Hepatic stellate cell (primary cell): ENCODE results near the gene F2RL2.

ENCODE experiments used
- DNase-seq: peaks from one replicate; pipeline ENCODE4 v3.0.0; 2011; ENCODE audit warnings: low spot score

The F2RL2 gene

DNA sequence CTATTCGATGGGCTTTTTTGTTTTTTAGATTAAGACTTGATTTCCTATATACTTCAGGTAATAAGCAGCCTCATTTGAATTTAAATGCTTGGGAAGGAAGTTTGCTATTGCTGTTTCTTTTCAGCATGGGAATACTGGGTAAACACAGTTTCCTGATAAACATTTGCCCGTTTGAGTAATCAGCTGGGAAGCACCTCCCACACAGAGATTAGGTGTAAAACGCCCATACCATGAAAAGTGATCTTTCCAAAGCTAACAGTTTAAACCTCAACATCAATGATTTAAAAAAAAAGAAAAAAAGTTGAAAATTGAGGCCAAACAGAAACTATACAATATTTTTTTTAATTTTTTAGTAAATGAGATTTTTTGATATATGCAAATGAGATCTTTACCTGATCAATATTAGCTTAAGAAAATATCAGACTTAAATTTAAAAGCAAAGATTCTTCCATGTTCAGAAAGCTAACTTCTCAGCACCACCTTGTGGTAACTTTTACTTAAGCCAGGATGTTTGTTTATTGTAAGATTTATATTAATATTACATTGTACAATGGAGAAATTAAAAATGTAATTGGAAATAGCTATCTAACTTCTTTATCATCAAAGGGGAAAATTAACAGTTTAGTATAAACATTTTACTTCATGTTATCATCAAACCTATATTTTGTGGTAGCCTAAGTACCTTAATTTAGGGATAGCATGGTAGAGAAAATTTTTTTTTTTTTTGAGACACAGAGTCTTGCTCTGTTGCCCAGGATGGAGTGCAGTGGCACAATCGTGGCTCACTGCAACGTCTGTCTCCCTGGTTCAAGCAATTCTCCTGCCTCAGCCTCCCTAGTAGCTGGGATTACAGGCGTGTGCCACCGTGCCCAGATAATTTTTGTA lies 39.8 kb downstream of the F2RL2 start:
- no peak for DNase-seq

DNA sequence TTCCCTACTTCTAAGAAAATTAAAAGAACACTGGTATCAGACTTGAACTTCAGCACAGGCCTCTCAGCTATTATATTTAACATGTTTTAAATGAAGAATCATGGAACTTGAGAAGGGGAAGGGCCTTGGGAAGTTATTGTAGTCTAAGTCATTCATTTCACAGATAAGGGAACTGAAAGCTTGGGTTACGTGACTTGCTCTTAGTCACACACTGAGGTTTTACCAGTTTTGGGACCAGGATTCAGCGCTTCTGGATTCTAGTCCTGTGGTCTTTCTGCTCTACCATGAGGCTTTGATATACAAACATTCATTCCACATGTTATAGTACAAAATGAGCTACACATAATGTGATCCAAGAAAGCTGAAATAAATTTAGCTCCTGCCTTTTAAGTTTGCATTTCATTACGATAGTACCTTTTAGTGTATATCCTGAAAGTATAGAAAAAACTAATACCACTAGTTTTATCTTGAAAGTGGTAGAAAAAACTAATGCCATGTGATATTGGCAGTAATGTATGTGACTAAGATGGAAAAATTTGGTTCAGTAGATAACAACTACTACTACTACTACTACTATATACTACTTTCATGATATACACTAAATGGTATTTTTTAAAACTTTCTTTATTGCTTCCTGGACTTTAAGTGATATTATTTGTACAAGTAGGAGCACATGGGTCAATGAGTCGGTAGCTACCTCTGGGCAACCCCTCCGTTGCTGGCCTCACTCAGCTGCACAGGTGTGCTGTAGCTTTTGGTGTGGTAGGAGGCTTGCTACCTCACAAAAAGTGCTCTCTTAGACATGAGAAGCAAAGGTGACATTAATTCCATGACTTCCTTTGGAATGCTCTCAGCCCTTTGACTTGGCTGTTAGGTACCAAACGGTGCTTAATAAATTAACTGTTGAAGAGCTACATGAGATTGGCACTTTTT lies 40.7 kb downstream of the F2RL2 start:
- no peak for DNase-seq

- DNase-seq: no peak
Measured at GRCh38 chr5:76580981-76581380, 42.2 kb downstream of the F2RL2 start.

DNA sequence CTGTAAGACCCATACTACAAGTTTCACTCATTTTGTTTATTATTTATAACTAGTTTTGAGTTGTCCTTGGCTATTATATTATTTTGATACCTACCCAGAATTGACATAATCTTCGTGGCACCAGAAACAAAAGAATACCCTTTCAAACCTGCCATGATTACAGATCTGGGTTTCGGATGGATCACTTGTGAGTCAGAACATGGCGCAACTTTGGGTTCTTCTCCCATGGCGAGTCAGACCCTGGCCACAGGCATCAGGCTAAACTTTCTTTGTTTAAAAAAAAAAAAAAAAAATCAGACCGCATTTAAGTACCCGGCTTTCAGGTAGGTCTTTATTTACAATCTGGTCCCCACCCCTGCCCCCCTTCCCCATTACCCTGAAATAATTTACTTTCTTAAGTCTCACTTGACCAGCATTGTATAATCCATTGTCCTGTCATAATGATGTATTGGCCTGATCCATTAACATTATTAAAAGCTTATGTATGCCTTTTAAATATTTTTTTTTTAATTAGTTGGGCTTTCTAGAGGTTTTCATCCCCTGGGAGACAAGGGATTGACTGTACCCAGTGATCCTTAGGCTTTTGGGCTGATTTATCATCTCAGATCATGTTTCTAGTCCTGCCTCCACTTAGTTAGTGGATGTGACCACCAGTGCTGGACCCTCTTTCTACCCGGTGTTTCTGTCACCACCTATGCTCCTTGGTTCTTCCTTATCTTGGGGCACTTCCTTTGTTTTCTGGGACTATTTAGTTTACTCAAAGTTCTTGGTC lies 43.9 kb downstream of the F2RL2 start:
- no peak for DNase-seq

DNA sequence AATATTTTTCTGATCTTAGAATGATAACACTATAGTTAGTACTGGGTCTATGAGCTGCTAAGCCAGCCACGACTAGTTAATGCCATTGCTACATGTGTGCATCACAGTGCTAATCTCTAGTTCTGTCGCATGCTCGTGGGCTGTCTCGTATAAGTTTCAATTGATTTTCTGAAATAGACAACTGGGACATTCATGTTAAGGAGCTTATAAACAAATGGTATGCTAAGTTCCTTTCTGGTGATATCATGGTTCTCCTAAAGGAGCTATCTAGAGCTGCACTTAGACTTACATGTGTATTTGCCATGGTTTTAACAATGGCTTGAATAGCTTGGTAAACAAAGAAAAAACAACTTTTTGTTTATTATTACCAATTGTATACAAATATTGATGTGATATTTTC lies 46.2 kb downstream of the F2RL2 start:
- no peak for DNase-seq

DNA sequence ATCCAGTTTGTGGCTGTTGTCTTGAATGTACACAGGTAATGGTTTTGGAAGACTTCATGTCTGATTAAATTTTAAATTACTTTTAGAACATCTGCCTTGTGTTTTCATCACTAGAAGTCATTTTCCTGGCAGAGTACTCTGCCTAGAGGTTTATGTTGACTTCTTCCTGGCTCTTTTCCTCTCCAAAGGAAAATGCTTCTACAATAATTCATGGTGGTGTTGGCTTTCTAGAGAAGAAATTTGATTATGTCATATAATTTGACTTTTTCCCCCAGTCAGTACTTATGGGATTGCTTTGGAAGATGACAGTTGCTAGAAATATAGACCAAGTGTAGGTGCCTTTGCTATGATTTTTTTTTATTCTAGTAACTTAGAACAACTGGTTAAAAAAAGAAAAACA lies 46.8 kb downstream of the F2RL2 start:
- DNase-seq: no peak

DNA sequence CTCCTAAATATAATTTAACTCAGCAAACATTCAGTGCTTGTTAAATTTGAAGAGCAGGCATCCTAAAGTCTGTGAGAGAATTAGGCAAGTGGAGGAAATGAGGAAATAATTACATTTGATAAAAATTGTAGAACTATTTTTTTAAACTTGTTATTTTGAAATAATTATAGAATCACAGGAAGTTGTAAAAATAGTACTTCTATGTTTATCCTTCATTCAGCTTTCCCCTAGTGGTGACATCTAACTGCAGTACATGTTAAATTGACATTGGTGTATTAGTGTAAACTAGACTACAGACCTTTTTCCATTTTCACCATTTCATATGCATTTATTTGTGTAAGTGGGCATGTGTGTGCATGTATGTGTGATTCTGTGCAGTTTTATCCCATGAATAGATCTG lies 51.6 kb downstream of the F2RL2 start:
- DNase-seq: no peak

DNA sequence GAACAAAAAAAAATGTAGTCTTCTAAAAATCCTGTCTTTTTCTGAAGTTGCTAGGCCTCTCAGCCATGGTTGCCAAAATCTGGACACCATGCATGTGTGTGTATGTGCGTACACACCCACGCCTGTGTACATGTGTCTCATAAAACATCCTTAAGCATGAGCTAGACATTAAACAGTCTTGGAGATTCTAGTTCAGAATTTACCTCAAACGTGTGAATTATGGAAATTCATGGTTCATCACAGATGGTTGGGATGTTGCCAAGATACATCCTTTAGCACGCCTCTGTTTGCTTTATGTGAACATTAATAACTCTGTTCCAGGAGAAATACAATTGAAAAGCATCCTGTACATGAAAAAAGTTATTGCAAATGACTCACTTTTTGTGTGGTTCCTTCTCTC lies 53.0 kb downstream of the F2RL2 start:
- DNase-seq: no peak
